Retinal pigment epithelial cell (primary cell): ENCODE measurements around the gene ELMOD1.
A peak's percentile ranks its signal among the peaks of the same experiment; 100 is the strongest.

Experiments
- DNase-seq: peaks from one replicate; pipeline ENCODE4 v3.0.0-alpha.2; 2010; ENCODE audit warnings: low read depth
- H3K4me3 ChIP-seq: 2 replicates; pipeline ENCODE4 v1.5.1; 2011; ENCODE audit warnings: mild to moderate bottlenecking, low read length, control low read depth, moderate library complexity
- TF ChIP-seq, protein P1 (sequence below): conservative IDR thresholded peaks from 2 replicates; pipeline ENCODE4 v1.5.1; 2011; ENCODE audit warnings: low read depth, low read length, control low read depth, inconsistent platforms

ELMOD1 gene

DNA sequence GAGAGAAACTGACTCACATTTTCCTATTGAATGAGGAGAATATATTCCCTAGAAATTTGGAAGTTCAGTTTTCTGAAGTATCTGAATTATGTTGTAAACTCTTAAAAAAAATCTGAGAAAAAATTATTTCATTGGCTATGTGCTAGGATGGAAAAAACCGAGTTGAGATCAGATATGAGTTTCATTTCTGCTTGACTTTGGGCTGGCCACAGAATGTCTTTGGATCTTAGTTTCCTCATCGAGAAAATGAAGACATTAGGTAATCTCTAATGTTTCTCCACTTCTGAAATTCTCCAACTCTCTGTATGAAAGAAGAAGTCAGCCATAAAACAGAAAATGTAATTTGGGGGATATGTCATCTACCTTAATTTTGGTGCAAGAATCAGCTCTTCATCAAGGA is 92.1 kb downstream of the ELMOD1 start:
- DNase-seq: no peak
- no peak overlapping the region for H3K4me3 ChIP-seq
- TF ChIP-seq, protein P1, sequence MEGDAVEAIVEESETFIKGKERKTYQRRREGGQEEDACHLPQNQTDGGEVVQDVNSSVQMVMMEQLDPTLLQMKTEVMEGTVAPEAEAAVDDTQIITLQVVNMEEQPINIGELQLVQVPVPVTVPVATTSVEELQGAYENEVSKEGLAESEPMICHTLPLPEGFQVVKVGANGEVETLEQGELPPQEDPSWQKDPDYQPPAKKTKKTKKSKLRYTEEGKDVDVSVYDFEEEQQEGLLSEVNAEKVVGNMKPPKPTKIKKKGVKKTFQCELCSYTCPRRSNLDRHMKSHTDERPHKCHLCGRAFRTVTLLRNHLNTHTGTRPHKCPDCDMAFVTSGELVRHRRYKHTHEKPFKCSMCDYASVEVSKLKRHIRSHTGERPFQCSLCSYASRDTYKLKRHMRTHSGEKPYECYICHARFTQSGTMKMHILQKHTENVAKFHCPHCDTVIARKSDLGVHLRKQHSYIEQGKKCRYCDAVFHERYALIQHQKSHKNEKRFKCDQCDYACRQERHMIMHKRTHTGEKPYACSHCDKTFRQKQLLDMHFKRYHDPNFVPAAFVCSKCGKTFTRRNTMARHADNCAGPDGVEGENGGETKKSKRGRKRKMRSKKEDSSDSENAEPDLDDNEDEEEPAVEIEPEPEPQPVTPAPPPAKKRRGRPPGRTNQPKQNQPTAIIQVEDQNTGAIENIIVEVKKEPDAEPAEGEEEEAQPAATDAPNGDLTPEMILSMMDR: no peak

DNA sequence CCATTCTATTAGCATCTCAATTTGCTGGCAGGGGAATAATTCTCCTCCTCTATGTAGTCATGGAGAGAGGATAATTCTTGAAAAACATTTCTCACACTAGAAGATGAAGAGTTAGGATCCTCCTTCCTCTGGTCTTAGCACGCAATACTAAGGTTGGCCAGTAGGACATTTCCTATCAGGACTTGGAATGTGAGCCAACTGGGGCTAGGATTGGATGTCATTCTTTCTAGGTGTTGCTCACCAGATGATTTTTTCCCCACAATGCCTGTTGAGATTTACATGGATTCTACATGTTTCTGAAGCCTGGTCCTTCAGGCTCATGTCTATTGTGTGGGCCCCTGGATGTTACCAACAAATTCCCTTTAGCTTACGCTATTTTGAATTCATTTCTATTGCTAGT is 92.9 kb downstream of the ELMOD1 start:
- no peak overlapping the region for H3K4me3 ChIP-seq
- no peak for DNase-seq
- TF ChIP-seq, protein P1: peak; percentile 54

DNA sequence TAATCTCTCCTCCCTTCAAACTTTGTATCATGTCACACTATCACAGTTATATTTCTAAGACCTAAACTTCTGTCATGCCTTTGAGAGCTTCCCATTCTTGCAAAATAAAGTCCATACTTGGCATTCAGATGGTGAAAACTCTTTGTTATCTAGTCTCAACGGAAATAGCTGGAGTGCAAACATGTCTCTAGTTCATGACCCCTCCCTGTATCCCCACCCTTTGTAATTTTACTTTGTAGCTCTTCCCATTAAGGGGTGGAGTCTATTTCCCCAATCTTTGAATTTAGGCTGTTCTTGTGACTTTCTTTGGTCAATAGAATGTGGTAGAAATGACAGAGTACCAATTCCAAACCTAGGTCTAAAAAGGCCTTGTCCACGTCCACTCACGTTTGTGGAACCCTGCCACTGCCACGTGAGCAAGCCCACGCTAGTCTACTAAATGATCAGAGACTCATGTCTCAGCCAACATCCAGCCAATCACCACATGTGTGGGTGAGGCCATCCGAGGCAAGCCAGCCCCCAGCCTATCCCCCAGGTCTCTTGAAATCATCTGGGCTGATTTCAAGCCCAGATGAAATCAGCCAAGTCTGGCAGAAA is 97.5 kb downstream of the ELMOD1 start:
- no peak overlapping the region for H3K4me3 ChIP-seq
- TF ChIP-seq, protein P1: no peak
- DNase-seq: no peak

- TF ChIP-seq, protein P1: peak; percentile 63
- DNase-seq: no peak
- no peak overlapping the region for H3K4me3 ChIP-seq
Observed at GRCh38 chr11:107689317-107690202, 98.6 kb downstream of the ELMOD1 start.

DNA sequence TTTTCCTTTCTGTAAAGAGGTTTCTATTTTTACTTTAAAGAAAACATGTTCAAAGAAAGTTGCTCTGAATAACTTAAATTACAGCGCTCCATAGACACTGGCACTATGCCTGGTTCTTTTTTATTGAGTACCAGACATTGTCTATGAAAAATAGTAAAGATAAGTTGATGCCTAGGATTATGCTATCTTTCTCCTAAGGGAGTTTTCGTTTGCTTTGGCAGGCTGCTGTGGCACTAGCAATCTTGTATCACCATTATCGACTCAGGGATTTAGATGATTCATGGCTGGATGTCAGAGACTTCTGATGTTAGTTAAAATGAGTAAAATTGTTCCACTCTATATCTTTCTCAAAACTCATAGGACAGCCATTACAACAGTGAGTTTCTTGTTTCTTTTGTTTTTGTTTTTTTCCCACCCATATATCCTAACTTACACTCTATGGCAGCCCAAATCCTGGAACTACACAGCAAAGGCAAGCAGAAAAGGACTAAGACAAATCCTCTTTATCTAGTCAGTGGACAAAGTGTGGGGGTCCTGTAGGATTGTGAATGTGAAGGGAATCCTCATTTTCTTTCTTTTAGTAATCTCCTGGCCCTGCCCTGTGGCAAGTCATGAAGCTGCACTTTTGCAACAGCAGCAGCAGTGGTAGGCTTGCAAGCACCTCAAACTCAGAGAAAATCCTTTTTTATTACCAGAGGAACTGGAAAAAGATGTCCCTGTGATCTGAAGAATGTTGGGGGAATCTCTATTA is 100.2 kb downstream of the ELMOD1 start:
- TF ChIP-seq, protein P1: no peak
- no peak overlapping the region for H3K4me3 ChIP-seq
- no peak for DNase-seq

- TF ChIP-seq, protein P1: no peak
- no peak for DNase-seq
- no peak overlapping the region for H3K4me3 ChIP-seq
Observed at GRCh38 chr11:107695446-107695845, 104.5 kb downstream of the ELMOD1 start.
